Stomach (tissue), 4 donors: ENCODE results near the gene ZFPL1.

Source experiments
- EP300 ChIP-seq: sonication (generic); formaldehyde crosslinking; IDR thresholded peaks from one replicate; pipeline ENCODE4 v1.6.1; 2017; ENCODE audit warnings: antibody characterized with exemption
- POLR2A ChIP-seq, 4 donors: fragments of 450-650 bp; IDR thresholded peaks; one replicate each; pipeline ENCODE4 v1.6.1; 2016; ENCODE audit warnings: antibody characterized with exemption in 4 of 4, control low read depth in 2 of 4, mild to moderate bottlenecking in 1 of 4, moderate library complexity in 1 of 4
- POLR2AphosphoS5 ChIP-seq, 3 donors: sonication (generic); formaldehyde crosslinking; IDR thresholded peaks; one replicate each; pipeline ENCODE4 v1.6.1; 2016; ENCODE audit warnings: antibody characterized with exemption in 3 of 3
- TF ChIP-seq, protein P1 (sequence below), 7 experiments: fragments of 450-650 bp in 4 of 7; fragments of 200-600 bp in 3 of 7; sonication (generic) in 3 of 7; IDR thresholded peaks; one replicate each; pipeline ENCODE4 v1.5.1; 2016 to 2019; ENCODE audit warnings: antibody characterized with exemption in 7 of 7, control low read depth in 2 of 7, mild to moderate bottlenecking in 1 of 7

DNA sequence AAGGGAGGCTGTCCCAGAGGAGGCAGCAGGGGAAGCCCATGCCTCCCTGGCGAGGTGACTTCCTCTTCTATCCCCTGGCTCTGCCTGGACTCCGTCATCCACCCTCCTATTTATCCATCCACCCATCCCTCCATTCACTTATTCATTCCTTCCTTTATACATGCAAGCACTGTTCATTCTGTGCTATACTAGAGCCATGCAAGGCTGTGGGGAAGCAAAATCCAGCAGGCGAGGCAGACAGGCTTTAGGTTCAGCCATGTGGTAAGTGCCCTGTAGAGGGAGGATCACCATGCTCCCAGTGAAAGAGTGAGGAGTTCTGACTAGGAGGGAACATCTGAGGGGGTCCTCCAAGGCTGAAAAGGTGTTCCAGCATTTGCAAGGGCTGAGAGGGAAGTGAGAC is 24.5 kb upstream of the ZFPL1 start:
- TF ChIP-seq, protein P1, sequence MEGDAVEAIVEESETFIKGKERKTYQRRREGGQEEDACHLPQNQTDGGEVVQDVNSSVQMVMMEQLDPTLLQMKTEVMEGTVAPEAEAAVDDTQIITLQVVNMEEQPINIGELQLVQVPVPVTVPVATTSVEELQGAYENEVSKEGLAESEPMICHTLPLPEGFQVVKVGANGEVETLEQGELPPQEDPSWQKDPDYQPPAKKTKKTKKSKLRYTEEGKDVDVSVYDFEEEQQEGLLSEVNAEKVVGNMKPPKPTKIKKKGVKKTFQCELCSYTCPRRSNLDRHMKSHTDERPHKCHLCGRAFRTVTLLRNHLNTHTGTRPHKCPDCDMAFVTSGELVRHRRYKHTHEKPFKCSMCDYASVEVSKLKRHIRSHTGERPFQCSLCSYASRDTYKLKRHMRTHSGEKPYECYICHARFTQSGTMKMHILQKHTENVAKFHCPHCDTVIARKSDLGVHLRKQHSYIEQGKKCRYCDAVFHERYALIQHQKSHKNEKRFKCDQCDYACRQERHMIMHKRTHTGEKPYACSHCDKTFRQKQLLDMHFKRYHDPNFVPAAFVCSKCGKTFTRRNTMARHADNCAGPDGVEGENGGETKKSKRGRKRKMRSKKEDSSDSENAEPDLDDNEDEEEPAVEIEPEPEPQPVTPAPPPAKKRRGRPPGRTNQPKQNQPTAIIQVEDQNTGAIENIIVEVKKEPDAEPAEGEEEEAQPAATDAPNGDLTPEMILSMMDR (IDR thresholded peaks at IDR 0.05) = no peak
- TF ChIP-seq EP300 = no peak
- no peak for TF ChIP-seq POLR2A (IDR thresholded peaks at IDR 0.05)
- TF ChIP-seq POLR2AphosphoS5 (IDR thresholded peaks at IDR 0.05) = no peak
